ENCODE data around the gene IL24.
"Not testable (repeated sequence)": the region's sequence is repeated elsewhere in the genome, so short reads cannot be mapped to it uniquely, and the experiment has no call there.

The IL24 gene

GRCh38 chr1:206905295-206906164 lies 8.3 kb downstream of the IL24 start:
- DNase-seq: no peak

GRCh38 chr1:206907304-206907991 lies 10.2 kb downstream of the IL24 start:
- DNase-seq: no peak

GRCh38 chr1:206908038-206908437 lies 10.8 kb downstream of the IL24 start:
- DNase-seq: no peak

- DNase-seq: no peak
These were observed 12.1 kb downstream of the IL24 start for GRCh38 chr1:206909161-206909882.

- DNase-seq: no peak
These were observed 12.7 kb downstream of the IL24 start for GRCh38 chr1:206909883-206910318.

DNA sequence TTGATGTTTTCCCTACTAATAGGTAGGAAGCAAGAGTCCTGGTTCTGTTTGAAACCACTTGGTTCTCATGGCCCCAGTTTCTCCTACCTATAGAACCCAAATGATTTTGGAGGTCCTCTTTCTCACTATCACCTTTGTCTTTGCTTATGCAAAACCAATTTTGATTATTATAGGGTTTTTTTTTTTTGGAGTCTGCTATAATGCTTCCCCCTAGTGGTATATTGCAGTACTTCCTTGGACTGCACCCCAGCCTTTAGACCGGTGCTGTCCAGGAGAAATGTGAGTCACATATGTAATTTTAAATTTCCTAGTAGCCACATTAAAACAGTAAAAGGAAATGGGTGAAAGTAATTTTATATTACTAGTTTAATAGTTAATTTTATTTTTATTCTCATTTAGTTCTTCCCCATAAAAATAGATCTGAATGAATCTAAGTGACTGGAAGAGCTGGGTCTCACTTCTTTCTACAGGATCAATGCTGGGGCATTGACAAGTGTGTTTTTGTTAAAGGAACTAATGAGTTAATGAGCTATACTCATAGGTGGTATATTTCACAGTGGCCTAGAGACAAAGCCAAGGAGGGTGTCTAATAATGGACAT lies 13.9 kb downstream of the IL24 start:
- DNase-seq: no peak

DNA sequence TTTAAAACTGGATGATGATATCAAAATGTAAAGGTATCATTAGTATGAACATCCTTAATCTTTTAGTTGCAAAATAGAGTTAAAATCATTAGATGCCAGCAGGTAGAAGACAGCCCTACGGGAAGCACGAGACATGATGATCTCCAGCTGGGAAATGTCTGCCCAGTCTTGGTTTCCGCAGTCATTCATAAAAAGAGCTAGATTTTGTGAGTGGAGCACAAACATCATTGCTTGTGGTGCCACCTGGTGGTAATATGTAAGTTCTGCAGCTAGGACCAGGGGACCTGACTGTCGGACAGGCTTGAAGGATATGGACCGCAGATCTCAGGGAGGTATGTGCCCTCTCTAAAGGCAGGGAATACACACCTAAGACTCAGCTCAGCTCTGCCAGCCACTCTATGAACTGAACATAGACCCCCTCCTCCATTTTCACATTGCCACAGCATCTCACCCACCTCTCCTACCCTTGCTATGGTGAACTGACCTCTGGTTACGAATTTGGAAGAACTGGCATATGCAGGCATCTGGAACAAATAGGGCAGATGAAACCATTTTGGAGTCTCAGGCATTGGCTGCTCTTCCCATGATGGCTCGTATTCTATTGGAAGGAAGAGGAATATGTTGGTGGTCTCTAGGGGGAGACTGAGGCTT lies 15.3 kb downstream of the IL24 start:
- no peak for DNase-seq

- no peak for DNase-seq
These were observed 16.7 kb downstream of the IL24 start for GRCh38 chr1:206913766-206914537.

DNA sequence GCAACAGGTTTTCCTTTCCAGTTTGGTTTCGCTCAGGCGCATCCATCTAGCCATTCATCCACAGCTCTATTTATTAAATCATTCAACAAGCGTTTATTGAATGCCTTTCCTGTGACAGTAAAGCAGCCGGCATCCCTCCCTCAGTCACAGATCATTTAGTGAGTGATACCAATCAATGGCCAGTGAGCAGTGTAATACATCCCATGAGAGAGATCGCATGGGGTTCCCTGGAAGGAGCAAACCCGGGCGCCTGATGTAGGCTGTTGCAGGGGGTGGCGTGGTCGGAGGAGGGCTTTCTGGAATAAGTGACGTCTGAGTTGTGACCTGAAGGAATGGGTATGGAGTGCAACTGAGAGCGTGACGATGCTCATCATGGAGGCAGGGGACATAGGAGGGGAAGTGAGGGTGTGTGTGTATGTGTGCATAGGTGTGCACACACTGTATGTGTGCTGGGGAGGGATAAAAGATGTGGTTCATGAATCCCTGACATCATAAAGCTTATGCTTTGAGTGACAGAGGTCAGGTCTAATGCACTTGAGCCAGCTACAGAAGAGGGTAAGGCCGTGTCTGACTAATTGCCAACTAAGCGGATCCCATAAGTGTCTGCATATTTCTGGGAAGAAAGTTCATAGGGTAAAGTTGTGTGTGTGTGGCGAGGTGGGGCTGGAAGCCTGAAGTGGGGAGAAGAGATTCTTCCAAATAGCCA lies 17.9 kb downstream of the IL24 start:
- no peak for DNase-seq

DNA sequence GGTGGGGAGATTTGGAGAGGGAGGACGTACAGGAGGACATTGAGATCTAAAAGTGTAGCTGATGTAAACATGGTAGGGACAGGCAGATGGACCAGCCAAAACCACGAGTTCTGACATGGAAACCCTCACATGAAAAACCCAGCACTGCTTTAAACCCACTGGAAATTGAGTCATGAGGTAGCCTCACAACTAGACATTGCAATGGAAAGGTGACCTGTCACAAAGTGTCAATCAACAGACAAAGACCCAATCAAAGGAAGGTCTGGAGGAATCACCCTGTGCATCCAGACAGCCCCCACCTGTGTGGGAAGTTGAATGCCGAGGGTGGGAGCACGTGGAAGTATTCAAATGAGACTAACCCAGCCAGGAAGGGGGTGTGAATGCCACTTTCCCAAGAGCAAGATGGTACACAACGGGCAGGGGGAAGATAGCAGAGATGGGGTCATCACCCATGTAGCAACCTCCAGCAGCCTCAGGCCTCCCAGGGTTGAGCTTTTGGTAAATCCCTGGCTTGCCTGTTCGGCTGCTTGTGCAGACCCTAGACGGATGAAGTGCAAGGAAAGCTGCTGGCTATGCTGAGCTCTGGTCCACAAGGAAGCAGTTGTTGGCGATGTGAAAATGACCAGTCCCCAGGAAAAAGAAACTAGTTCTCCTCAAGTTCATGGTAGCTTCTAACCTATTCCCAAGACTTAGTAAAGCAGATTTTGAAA lies 18.9 kb downstream of the IL24 start:
- no peak for DNase-seq

DNA sequence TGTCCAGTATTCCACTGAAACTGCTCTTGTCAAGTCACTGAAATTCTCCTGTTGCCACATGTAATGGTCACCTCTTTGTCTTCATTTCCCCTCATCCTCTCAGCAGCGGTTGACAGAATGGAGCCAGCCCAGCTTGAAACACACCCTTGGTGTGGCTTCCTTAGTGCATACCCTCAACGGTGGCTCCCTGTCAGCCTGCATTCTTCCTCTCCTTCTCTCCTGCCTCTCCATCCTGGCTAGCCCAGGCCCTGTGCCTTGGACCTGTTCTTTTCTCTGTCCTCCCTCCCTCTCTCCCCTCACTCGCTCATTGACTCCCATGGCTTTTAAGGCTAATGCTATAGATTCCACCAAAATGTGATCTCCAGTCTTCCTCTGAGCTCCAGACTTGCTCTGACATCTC lies 20.8 kb downstream of the IL24 start:
- no peak for DNase-seq

- DNase-seq: no peak
These were observed 24.6 kb downstream of the IL24 start, which contains the start of gene FCMR for GRCh38 chr1:206921772-206922265. Gene FCMR, minus strand, starts transcription at chr1:206921941. Its CDS starts 87 bp downstream, at chr1:206921854.

- DNase-seq: no peak
These were observed 25.3 kb downstream of the IL24 start for GRCh38 chr1:206922524-206922923.

- no peak for DNase-seq
These were observed 26.0 kb downstream of the IL24 start for GRCh38 chr1:206923009-206923960.

GRCh38 chr1:206923961-206924557 lies 26.8 kb downstream of the IL24 start:
- not testable (repeated sequence) for DNase-seq

DNA sequence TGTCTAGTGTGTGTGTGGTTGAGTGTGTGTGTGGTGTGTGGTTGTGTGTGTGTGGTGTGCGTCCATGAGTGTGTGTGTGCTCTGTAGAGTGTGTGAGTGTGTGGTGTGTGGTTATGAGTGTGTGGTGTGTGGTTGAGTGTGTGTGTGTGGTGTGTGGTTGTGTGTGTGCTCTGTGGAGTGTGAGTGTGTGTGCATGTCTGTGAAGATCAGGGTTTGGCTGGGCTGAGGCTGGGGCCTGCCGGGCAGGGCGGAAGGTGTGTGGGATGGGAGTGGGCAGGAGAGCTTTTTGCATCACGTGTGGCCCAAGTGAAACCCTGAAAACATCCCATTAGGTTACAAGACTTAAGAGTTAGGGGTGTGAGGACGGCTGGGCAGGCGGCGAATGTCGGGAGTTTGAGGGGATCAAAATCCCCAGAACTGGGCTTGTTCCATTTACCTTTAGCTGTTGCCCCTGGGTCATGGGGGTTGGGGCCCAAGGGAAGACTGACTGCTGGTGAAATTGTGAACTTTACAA lies 27.4 kb downstream of the IL24 start:
- no peak for DNase-seq

GRCh38 chr1:206925106-206925736 lies 28.0 kb downstream of the IL24 start:
- no peak for DNase-seq

DNA sequence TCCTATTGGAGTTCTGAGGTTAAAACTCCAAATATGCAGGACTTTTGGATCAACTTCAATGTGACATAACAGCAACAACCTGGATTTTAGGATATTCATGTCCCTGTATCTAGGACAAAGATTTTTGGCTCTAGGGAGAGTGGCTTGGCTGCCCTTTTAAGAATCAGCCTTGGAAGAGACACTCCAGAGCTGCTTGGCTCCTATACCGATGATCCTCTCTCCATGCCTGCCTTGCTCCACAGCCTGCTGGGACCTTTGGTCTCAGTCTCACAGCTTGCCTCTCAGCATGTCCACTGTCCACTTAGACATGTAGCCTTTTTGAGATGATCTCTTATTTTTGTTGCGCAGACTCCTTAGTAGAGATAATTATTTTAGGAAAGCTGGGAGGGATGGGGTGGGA lies 29.0 kb downstream of the IL24 start:
- DNase-seq: no peak
